Measurements from ENCODE around the gene YPEL2.
"Not testable (repeated sequence)": the region's sequence is repeated elsewhere in the genome, so short reads cannot be mapped to it uniquely, and the experiment has no call there.

Gene YPEL2

DNA sequence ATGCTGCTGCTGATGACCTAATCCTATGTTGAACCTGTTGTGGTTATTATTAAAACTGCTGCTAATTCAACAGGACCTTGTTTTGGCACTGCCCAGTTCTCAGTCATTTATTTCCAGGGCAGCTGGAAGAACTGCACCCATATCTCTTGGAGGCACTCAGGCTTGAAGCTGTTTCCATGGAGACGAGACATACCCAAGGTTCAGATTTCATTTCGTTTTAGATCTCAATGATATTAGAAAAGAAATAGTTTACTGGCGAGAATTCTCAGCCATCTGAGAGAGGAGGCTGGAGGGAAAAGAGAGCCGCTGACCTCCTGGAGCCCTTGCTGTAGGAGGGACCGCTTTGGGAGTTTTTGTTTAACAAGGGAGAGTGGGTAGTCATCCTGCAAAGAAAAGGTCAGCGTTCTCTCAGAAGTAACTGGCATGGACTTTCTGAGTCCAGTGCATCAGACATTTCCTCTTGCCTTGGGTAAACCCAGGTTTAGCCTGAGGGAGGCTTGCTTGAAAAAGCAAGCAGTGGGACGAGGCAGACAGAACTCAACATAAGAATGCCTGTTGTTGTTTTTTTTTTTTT is 75.4 kb downstream of the YPEL2 start:
- DNase-seq (ENCODE audit: low spot score): no peak

DNA sequence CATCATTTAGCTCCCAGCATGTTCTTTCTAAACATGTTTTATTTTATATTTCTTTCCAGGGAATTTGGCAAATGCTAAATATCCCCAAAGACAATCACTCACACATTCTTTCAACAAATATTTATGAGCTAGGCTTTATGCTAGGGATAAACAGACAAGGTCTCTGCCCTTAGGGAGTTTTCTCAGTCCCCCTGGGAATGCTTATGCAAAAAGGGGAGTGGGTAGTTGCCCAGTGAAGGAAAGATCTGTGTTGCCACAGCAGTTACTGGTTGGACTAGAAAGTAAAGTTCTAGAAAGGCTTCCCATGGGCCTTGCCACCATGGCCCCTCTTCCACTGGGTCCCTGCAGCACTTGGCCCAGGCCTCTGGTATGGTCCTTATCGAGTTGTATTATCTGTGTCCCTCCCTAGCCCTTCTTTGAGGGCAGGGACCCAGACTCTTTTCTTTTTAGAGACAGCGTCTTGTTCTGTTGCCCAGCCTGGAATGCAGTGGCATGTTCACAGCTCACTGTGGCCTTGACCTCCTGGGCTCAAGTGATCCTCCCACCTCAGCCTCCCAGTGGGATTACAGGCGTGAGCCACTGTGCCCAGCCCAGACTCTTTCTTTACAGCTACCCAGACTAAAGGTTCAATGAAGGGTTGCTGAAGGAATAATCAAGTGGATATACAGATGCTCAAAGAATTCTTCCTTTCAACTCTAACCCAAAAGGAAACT is 78.0 kb downstream of the YPEL2 start:
- no peak for DNase-seq (ENCODE audit: low spot score)

DNA sequence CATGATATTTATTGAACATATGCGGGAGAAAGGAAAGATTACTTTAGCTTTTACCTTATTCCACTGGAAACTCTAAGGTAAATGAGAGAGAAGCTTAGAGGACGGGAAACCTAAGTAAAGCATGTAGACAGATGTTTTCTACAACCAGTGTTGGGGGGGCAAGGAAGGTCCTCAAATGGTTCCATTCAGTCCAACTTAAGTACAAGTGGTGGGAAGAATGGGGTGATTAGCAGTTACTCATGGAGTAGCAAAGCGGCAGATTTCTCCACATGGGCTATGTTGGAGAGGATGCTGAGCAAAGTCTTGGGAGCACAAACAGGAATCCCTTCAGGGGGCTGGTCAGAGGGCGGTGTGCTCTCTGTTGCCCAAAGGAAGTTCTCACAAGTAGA is 78.6 kb downstream of the YPEL2 start:
- DNase-seq (ENCODE audit: low spot score): no peak

DNA sequence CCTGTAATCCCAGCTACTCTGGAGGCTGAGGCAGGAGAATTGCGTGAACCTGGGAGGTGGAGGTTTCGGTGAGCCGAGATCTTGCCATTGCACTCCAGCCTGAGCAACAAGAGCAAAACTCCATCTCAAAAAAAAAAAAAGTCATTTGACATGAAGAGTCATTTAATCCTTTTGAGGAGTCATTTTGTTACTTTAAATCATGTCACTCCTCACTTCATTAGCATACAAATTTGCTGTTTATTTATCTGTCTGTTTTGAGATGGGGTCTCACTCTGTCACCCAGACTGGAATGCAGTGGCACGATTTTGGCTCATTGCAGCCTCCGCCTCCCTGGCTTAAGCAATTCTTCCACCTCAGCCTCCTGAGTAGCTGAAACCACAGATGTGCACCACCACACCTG is 81.0 kb downstream of the YPEL2 start:
- DNase-seq (ENCODE audit: low spot score): not testable (repeated sequence)

DNA sequence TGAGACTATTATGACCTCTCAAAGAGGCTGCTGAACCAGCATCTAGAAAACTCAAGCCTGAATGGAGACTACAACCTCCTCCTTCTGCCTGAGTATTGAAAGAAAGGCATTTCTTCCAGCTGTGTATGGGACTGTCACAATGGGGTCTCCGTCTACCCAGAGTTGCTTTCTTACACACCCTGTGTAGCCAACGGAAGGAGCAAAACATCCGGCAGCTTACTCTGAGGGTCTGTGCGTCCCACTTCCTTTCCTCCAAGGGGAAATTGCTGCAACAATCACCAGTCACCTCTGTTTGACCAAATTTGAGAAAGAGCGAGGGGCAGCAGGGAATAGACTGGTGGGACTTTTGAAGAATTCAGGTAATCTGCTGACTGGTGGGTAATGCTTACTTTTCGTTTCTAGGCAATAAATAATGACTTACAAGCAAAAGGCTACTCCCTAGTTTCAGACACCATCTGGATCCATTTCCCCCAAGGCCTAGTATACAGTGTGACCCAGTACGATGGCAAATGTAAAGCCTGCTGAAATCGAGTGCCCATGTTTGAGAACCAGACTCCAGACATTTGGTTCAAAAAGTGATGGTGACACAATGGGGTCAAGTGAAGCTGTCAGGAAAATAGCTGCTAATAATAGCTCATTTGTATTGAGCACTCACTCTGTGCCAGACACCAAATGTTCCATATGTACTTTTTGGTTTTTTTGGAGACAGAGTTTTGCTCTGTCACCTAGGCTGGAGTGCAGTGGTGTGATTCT is 81.7 kb downstream of the YPEL2 start:
- DNase-seq (ENCODE audit: low spot score): no peak

DNA sequence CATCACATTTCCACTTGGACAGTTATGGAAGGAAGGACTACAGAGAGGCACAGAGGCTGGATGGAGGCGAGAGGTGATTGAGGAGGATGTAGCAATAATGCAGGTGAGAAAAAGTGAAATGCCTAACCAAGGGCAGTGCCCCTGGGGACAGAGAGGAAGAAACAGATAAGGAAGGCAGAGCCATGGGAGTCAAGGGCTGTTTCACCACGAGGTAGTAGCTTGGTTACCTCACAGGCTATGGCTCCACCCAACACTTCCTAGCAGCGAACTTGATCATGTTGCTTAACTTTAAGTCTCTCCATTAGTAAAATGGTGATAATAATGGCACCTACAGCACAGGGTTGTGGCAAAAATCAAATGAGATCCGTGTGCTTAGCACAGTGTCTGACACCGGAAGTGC is 83.9 kb downstream of the YPEL2 start:
- DNase-seq (ENCODE audit: low spot score): no peak

DNA sequence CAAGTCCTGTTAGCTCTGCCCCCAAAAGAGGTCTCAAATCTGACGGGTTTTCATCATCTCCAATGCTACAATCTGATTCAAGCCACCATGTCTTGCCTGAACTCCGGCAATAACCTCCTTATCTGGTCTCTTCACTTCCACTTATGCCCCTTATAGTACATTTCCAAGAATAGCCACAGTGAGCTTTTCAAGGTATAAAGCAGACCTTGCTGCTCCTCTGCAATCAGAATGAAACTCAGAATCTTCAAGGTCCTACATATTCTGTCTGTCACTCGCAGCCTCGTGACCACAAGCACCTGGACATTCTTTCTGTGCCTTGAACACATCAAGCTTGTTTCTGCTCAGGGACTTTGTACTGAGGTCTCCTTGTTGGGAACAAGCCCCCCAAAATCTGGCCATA is 84.7 kb downstream of the YPEL2 start:
- DNase-seq (ENCODE audit: low spot score): no peak

DNA sequence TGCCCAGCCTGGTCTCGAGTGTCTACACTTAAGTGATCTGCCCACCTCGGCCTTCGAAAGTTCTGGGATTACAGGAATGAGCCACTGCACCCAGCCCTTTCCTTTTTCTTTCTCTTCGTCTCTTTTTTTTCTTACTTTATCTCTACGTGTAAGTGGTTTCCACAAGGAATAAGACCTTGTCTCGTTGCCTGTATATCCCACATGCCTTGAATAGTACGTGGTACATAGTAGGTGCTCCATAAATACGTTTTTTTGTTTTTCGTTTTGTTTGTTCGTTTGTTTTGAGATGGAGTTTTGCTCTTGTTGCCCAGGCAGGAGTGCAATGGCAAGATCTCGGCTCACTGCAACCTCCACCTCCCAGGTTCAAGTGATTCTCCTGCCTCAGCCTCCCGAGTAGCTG is 86.0 kb downstream of the YPEL2 start:
- no peak for DNase-seq (ENCODE audit: low spot score)

DNA sequence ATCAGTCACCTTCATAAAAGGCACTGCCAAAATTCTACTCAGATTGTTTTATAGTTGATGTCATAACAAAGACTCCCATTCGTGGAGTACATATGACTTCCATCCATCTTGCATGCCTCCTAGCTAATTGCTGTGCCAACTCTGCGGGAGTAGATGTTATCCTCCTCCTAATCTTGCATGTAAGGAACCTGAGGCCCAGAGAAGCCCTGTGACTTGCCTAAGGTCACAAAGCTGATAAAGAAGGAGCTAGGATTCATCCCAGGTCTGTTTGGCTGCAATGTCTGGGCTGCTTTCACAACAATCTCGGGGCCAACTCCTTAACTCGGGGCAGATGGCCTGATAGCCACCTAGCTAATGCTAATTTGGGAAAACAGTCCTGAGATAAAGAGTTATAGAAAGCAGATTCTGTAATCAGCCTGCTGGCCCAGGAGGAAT is 87.3 kb downstream of the YPEL2 start:
- DNase-seq (ENCODE audit: low spot score): no peak

DNA sequence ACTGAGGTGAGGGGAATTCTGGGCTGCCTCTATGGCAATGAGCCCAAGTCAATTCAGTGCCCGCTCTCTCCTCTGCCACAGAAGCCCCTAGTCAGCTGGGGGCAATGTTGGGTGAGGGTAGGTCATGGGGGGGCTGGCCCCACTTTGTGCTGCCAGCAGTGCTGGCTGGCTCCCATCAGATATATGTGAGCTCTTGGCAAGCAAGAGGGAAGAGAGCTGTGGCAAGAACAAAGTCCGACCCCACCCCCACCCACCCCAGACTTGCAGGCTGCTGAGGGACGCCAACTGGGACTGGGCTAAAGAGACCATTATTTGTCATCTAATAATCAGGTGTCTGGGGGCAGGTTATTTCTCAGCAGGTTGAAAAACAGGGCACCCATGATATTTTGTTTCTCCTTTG is 89.4 kb downstream of the YPEL2 start:
- no peak for DNase-seq (ENCODE audit: low spot score)

DNA sequence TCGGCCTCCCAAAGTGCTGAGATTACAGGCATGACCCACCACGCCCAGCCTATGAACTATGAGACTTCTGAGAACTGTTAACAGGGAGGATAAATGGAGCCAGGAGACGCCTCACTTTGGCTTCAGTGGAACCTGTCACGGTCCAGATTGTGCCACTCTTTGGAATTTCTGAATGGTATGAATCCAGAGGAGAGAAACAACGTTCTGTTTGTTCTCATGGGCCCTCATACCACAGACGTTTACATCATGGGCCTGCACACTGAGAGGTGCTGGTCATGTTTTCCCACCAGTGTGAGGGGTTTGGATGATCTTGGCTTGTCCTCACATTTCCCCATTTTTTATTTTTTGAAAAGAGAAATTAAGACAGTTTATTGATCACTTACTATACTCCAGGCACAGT is 90.3 kb downstream of the YPEL2 start:
- DNase-seq (ENCODE audit: low spot score): no peak

DNA sequence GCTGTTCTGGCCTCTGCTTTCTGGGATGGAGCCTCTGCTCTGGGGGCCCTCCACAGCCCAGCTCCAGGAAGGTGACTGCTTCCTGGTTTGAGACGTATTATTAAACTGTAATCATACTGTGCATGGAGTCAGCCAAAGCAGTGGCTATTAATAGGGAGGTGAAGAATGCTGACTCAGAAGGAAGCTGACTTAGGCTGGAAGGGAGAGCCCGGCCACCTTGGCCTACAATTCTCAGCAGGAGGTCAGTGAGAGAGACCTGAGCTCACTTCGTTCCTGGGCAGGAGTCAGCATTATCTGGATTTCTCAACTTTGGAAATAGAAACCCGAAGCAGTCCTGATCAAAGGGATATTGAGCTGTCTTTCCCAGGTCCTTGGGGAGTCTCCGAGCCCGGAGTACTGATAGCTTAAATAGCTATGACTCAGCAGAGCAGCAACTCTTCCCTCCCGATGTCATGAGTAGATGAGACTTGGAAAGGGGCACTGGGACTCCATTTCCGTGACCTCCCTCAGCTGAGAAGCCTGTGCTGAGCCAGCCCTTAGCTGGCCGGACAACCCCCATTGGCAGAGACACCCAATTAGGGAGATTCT is 91.8 kb downstream of the YPEL2 start:
- DNase-seq (ENCODE audit: low spot score): no peak

DNA sequence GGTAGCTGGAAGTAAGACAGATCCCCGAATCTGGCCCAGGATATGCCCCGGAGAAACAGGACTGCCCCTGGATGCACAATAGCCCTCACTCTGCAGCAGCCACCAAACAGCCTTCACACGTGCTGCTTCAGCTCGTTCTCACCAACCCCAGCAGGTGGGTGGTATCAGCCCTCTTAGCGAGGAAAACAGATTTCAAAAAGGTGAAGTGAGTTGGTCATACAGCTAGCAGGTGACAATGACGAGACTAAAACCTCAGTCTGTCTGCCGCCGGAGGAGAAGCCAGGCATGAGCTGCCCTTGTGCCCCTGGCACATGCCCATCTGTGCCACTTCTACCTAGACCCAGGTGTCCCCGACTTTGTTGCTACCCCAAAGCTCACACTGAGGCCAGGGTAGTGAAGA is 92.4 kb downstream of the YPEL2 start:
- DNase-seq (ENCODE audit: low spot score): no peak

DNA sequence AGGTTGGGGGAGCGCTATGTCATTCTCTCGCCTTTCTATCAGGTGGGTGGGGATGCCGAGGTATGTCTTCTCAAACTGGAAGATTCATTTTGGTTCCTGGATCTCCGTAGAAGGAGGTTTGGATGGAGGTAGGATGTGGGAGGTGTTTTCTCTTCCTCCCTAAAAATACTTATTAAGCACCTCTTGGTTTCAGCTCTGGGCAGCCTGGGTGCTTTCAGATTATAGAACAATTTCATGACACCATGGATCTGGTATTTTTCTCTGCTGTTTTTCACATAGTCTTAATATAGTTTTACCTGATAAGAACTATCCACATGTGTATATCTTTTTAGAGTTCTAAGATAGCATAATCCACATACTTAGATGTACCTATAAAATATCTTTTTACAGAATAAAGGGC is 92.9 kb downstream of the YPEL2 start:
- no peak for DNase-seq (ENCODE audit: low spot score)

DNA sequence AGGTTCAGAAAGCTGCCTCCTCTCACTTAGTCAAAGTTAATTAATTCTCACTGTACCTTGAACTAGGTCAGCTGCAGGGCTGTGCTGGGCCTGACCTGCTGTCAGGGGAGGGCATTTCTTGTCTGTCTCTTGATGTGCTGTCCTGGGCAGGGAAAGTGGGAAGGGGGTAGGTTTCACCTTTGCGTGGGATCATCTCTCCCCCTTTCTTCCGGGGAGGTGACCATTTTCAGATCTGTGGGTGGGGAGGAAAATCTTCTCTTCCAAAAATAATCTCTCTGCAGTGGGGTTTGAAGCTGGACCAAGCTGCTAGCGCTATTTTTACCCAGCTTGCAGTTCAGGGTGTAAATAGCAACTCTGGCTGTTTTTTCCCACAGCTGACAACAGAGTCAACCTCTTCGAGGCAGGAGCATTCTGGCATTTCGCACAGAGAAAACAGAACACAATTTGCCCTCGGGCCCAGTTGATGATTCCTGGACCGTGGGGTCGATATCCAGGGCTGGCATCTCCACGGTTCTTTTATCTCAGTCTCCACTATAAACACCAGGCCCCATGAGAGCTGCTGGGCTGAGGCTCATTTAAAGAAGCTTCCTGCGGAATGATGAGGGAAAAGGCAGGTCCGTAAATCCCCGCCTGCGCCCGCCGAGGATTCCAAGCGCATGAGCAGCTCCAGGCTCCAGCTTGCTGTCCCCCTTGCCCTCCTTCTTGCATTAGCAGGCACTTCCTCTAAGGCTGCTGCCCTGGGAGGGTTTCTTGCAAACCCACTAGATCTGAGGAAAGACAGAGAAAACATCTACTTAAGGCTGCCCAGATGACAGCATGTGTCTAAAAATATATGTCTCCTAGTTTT is 93.9 kb downstream of the YPEL2 start:
- no peak for DNase-seq (ENCODE audit: low spot score)

DNA sequence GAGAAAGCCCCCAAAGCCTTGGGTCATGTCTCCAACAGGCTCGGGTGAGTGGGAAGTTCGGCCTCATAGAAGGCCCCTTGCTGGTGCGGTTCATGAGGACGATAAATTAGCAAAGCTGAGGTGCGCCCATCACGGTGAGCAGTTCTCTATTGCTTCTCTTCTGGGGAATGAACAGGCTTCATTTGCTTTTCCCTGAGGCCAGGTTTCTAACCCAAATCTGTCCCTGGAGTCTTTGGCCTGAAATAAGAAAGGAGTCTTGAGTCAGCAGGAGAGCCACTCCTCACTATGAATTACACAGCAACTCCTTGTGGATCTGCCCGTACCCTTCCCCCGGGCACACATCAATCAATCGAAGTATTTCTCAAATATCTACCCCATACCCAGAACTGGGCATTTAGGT is 94.6 kb downstream of the YPEL2 start:
- DNase-seq (ENCODE audit: low spot score): no peak

DNA sequence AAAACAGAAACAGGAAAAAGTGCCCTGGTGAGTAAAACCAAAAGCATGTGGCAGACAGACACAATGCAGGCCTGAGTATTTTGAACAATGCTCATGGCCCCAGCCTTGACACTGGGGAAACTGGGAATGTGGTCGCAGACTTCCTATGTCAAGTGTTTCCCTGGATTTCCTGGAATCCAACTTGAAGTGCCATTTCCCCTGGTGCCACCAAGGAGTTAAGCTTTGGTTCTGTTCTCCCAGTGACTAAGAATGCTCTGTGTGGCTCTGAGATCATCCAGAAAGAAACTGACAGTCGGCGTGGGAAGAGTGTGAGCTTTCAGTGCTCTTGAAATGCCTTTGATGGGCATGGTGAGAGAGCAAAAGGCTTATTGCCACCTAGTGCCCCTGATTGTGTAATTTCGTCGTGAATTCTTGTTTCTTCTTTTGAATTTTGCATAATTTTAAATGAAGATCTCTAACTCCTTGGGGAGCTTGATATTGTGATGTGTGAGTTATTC is 96.0 kb downstream of the YPEL2 start:
- peak; percentile 6 for DNase-seq (ENCODE audit: low spot score)

DNA sequence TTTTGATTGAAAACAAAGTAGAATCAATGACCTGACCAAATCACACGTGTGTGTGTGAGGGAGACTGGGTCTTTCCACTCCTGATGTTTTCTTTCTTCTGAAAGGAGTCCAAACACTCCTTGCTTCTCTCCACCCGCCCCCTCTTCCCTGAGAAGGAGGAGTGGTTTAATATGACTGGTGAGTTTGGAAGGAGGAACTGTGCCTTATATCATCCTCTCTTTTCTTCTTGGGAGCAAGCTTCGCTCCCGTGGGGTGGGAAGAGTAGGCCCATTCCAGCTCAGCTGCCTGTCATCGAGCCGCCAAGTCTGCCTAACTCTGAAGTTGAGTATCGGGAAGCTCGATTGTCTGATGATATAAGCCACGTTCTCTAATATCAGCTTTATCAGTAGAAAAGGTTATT is 96.5 kb downstream of the YPEL2 start:
- DNase-seq (ENCODE audit: low spot score): no peak

DNA sequence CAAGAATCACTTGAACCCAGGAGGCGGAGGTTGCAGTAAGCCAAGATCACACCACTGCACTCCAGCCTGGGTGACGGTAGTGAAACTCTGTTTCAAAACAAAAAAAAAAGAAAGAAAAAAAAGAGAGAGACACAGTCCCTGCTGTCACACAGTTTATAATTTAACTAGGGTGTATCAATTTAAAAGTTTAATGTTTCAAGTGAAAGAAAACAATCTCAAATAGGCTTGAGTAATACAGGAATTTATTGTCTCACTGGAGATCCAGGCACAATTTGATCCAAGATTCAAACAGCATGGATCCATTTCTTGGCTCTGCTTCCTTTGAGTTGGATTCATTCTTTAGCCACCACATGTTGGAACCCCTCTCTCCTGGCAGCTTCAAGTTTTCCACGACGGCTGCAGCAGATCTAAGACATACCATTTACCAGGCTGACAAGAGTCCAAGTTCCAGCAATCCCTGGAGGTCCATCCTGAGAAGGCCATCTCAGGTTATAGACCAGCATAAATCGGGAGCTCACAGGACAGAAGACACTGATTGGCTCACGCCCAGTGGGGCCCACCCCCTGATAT is 97.5 kb downstream of the YPEL2 start:
- DNase-seq (ENCODE audit: low spot score): no peak

DNA sequence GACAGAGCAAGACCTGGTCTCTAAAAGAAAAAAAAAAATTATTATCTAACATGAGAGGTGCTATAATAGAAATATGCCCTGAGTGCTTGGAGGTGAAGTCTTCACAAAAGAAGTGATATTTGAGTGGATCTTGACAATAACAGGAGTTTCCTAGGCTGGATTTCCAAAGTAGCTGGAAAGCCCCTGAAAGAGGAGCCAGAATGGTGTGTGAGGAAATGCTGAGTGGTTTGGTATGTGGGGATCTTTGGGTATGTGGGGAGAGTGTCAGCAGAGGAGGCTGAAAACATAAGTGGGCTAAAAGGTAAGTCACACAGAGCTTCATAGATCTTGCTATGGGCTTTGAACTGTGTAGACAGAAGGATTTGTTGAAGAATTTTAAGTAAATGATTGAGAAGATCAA is 100.1 kb downstream of the YPEL2 start:
- no peak for DNase-seq (ENCODE audit: low spot score)

DNA sequence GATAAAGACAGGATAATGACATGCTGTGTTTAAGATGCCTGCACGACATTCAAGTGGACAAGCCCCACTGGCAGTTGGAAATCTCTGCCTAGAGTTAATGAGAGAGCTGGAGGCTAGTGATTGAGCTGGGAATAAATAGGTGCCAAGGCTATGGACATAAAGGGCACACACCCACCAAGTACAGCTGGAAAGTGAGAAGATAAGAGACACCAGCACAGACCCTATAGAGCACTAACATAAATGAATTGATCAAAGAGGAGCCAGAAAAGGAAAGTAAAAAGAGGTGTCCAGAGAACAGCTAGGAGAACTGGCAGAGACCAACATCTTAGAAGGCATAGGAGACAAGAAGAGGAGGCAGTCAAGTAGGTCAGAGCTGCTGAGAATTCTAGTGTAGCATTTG is 101.2 kb downstream of the YPEL2 start:
- no peak for DNase-seq (ENCODE audit: low spot score)

DNA sequence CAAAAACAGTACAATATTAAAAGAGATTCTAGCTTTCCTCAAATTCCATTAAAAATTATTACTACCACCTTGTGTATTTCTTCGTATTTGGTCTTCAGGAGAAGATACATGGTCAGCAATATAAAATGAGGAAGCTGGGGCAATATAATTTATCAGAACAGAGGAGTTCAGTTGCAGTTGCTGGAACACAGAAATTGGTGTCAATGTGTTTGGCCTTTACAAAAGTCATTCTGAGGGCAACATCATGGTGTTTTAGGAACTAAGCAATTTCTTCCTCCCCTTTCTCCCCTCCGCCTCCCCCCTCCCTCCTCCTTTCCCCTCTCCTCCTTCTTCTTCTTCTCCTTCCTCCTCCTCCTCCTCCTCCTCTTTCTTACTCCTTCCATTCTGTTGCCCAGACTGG is 102.1 kb downstream of the YPEL2 start:
- no peak for DNase-seq (ENCODE audit: low spot score)
